ENCODE data around the gene DDAH2.

Gene DDAH2

GRCh38 chr6:31728767-31729514, at the start of gene DDAH2:
DDAH2 (minus strand) TSS chr6:31729299; CDS start chr6:31729161, 138 bp downstream.
- no peak for DNase-seq (ENCODE audit: low spot score)
- TF ChIP-seq CTCF (IDR thresholded peaks at IDR 0.05; ENCODE audit: extremely low read depth, insufficient read depth, missing control alignments), result no peak
- in situ Hi-C loops (cut with MboI; ENCODE audit: low pct_unique_long_range_greater_than_20kb, low sequenced_read_pairs, unreplicated experiment), result no loop called here

GRCh38 chr6:31778193-31778592, 49.1 kb upstream of the DDAH2 start:
- no peak for DNase-seq (ENCODE audit: low spot score)

GRCh38 chr6:31777667-31778050, 48.6 kb upstream of the DDAH2 start:
- in situ Hi-C loops (cut with MboI; ENCODE audit: low pct_unique_long_range_greater_than_20kb, low sequenced_read_pairs, unreplicated experiment), result no loop called here
- no peak for DNase-seq (ENCODE audit: low spot score)
- TF ChIP-seq CTCF (IDR thresholded peaks at IDR 0.05; ENCODE audit: extremely low read depth, insufficient read depth, missing control alignments), result no peak

More at GRCh38 chr6:31778193-31778592, 49.1 kb upstream of the DDAH2 start:
- in situ Hi-C loops (cut with MboI; ENCODE audit: low pct_unique_long_range_greater_than_20kb, low sequenced_read_pairs, unreplicated experiment), result no loop called here
- no peak for TF ChIP-seq CTCF (IDR thresholded peaks at IDR 0.05; ENCODE audit: extremely low read depth, insufficient read depth, missing control alignments)

GRCh38 chr6:31776989-31777666, 48.0 kb upstream of the DDAH2 start, which contains the start of gene VWA7:
VWA7 (minus strand) TSS chr6:31777328; CDS start chr6:31776779, 549 bp downstream.
- in situ Hi-C loops (cut with MboI; ENCODE audit: low pct_unique_long_range_greater_than_20kb, low sequenced_read_pairs, unreplicated experiment), result no loop called here
- TF ChIP-seq CTCF (IDR thresholded peaks at IDR 0.05; ENCODE audit: extremely low read depth, insufficient read depth, missing control alignments), result no peak
- DNase-seq (ENCODE audit: low spot score), result peak; percentile 95

- DNase-seq (ENCODE audit: low spot score), result no peak
- TF ChIP-seq CTCF (IDR thresholded peaks at IDR 0.05; ENCODE audit: extremely low read depth, insufficient read depth, missing control alignments), result no peak
- in situ Hi-C loops (cut with MboI; ENCODE audit: low pct_unique_long_range_greater_than_20kb, low sequenced_read_pairs, unreplicated experiment), result no loop called here
Measured at GRCh38 chr6:31776485-31776988, 47.4 kb upstream of the DDAH2 start.

- in situ Hi-C loops (cut with MboI; ENCODE audit: low pct_unique_long_range_greater_than_20kb, low sequenced_read_pairs, unreplicated experiment), result no loop called here
- TF ChIP-seq CTCF (IDR thresholded peaks at IDR 0.05; ENCODE audit: extremely low read depth, insufficient read depth, missing control alignments), result no peak
- DNase-seq (ENCODE audit: low spot score), result no peak
Measured at GRCh38 chr6:31775633-31776484, 46.8 kb upstream of the DDAH2 start.
